Measurements from ENCODE around the gene NOC4L.

DNA sequence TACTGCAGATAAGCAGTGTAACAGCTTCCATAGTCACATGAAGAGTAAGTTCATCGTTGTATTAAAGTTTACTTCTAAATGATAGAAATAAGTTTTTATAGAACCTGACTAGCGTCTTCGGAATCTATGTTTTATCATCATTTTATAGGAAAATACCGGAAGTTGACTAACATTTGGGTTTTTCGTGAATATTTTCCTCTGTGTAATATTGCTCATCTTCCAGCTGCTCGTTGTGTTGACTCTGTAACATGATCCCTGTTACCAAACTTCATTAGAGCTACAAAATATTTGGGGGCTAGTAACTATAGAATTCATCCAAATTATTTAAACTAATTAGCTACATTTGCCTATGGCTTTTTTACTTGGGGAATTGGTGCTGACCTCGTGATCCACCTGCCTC is 37.3 kb upstream of the NOC4L start:
- TF ChIP-seq, protein P1, sequence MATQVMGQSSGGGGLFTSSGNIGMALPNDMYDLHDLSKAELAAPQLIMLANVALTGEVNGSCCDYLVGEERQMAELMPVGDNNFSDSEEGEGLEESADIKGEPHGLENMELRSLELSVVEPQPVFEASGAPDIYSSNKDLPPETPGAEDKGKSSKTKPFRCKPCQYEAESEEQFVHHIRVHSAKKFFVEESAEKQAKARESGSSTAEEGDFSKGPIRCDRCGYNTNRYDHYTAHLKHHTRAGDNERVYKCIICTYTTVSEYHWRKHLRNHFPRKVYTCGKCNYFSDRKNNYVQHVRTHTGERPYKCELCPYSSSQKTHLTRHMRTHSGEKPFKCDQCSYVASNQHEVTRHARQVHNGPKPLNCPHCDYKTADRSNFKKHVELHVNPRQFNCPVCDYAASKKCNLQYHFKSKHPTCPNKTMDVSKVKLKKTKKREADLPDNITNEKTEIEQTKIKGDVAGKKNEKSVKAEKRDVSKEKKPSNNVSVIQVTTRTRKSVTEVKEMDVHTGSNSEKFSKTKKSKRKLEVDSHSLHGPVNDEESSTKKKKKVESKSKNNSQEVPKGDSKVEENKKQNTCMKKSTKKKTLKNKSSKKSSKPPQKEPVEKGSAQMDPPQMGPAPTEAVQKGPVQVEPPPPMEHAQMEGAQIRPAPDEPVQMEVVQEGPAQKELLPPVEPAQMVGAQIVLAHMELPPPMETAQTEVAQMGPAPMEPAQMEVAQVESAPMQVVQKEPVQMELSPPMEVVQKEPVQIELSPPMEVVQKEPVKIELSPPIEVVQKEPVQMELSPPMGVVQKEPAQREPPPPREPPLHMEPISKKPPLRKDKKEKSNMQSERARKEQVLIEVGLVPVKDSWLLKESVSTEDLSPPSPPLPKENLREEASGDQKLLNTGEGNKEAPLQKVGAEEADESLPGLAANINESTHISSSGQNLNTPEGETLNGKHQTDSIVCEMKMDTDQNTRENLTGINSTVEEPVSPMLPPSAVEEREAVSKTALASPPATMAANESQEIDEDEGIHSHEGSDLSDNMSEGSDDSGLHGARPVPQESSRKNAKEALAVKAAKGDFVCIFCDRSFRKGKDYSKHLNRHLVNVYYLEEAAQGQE (IDR thresholded peaks at IDR 0.05; ENCODE audit: unreplicated experiment), result no peak
- no peak for TF ChIP-seq EZH2phosphoT487 (IDR thresholded peaks at IDR 0.05; ENCODE audit: unreplicated experiment)
- TF ChIP-seq, protein P2, sequence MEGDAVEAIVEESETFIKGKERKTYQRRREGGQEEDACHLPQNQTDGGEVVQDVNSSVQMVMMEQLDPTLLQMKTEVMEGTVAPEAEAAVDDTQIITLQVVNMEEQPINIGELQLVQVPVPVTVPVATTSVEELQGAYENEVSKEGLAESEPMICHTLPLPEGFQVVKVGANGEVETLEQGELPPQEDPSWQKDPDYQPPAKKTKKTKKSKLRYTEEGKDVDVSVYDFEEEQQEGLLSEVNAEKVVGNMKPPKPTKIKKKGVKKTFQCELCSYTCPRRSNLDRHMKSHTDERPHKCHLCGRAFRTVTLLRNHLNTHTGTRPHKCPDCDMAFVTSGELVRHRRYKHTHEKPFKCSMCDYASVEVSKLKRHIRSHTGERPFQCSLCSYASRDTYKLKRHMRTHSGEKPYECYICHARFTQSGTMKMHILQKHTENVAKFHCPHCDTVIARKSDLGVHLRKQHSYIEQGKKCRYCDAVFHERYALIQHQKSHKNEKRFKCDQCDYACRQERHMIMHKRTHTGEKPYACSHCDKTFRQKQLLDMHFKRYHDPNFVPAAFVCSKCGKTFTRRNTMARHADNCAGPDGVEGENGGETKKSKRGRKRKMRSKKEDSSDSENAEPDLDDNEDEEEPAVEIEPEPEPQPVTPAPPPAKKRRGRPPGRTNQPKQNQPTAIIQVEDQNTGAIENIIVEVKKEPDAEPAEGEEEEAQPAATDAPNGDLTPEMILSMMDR (conservative IDR thresholded peaks at IDR 0.05; ENCODE audit: low read depth in 2 of 2), result no peak
- TF ChIP-seq POLR2AphosphoS5 (IDR thresholded peaks at IDR 0.05; ENCODE audit: low read depth), result no peak
- TF ChIP-seq EZH2 (IDR thresholded peaks at IDR 0.05; ENCODE audit: low read depth, unreplicated experiment), result no peak
- no peak for TF ChIP-seq JUNB (IDR thresholded peaks at IDR 0.05; ENCODE audit: unreplicated experiment)
- TF ChIP-seq STAT1 (IDR thresholded peaks at IDR 0.05; ENCODE audit: unreplicated experiment), result no peak
- TF ChIP-seq ZNF114 (CRISPR knock-in tag; IDR thresholded peaks at IDR 0.05), result no peak

All from GM23338 (cell line).